NCI-H510A (cell line): ENCODE measurements around the gene KRT222.

Source experiments
- DNase-seq: peaks from one replicate; lab custom pipeline; 2025; lab: John Stamatoyannopoulos, UW

Gene KRT222

DNA sequence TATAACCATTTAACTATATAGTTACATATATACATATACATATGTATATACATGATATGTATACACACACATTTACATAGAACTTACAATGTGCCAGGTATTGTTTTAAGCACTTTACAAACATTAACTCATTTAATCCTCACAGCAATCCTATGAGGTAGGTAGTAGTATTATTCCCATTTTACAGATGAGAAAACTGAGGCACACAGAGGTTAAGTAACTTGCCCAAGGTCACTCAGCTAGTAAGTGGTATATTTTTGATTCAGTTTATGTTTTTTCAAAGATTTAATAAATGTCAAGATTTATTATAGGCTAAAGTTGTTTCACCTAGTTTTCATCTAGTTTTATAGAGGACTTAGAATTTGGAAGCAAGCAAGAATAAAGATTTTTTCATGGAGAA, 6.6 kb downstream of the KRT222 start:
- no peak for DNase-seq

GRCh38 chr17:40651939-40652338, 13.0 kb downstream of the KRT222 start:
- no peak for DNase-seq

DNA sequence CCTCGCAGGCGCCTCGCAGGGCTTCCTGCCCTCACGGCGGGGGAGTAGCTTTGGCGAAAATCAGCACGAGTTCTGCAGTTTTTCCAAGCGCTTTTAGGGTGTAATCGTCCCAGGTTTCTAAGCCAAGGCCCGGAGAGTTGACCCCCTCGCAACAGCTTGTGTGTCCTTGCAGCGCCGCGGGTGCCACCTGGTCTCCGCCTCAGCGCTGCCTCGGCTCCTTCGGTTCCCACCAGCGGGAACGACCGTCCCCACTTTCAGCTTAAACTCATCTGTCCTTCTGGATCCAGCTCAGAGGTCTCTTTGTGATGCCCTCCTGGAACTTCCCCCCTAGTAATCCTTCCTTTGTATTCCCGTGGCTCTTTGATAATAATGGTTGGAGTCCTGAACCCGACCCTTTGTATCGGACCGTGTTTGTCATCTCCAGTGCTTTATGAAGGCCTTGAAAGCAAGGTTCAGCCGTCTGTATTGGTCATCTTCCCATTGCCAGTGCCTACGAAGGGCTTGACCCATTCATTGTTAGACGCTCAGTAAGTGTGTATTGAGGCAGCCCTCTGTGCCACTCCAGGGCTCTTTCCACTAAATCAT, 16.5 kb downstream of the KRT222 start:
- peak; percentile 41 for DNase-seq

- DNase-seq: peak; percentile 64
Observed at GRCh38 chr17:40647624-40648383, 17.2 kb downstream of the KRT222 start, which contains the start of gene SMARCE1. TSS of gene SMARCE1 (minus strand) at chr17:40647818. CDS start at chr17:40645802, 2,016 bp downstream.

GRCh38 chr17:40646791-40647623, 18.0 kb downstream of the KRT222 start:
- no peak for DNase-seq

- no peak for DNase-seq
Observed at GRCh38 chr17:40645943-40646342, 19.0 kb downstream of the KRT222 start.

DNA sequence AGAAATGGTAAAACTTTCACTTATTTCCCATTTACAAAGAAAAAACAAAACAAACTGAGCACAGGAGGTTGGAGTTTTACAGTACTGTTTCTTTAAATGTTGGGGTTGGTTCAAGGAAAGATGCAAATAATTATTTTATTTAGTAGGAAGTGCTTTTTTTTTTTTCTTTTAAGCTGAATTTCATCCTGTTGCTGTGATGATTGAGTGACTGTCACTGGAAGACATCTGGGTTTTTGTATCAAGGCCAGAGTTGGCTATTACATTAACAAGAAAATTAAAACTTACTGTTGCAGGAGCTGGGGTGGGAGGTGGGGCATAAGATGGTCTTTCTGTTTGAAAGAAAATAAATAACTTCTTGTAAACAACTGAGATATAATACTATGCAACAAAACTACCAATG, 19.7 kb downstream of the KRT222 start:
- no peak for DNase-seq

DNA sequence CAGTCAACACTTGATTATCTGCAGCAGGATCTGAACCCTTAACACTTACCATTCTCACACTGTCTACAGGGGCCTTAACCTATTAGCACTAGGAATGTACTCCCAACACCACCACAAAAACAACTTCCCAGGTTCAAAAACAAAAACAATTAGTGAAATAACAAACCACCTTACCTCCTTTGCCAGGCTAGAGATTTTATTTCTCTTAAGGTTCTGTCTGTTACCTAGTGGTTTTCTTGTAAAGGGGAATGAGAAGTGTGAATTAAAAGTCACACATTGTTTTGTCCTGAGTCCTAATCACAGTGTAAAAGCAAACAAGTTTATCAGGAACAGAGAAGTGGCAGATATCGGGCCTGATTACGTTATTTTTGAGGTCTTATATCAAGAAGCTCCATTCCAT, 27.0 kb downstream of the KRT222 start:
- DNase-seq: no peak

DNA sequence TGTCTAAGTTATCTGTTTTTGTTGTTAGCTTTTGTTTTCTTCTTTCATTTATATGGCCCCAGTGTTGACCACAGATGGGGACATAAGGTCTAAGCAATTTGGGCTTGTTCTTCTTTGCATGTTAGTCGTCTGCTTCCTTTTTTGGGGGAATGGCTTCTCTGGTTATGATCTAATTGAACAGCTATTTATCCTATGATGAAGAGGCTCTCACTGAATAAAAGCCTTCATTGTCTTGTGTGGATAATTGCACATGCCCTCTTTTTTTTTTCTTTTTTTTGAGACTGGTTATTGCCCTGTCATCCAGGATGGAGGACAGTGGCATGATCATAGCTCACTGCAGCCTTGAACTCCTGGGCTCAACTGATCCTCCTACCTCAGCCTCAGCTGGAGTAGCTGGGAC, 31.1 kb downstream of the KRT222 start:
- no peak for DNase-seq

DNA sequence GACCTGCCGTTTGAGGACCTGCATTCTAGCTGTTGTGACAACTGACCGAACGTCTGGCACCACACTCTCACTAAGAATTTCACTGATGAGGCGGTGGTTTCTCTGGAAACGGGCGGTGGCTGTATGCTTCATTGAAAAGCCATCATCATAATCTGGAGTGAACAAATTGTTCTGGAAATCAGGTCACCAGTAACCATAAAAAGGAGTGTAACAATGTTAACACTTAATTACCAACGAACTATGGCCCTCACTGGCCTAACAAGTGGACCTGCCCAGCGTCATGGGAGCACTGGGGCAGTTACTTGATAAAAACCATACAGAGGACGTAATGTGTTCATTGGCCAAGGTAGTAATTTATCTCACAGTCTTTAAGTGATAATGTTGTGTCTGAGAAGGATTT, 32.8 kb downstream of the KRT222 start:
- DNase-seq: no peak

GRCh38 chr17:40629842-40630241, 35.1 kb downstream of the KRT222 start:
- DNase-seq: no peak

- DNase-seq: no peak
Observed at GRCh38 chr17:40625311-40625710, 39.7 kb downstream of the KRT222 start.

- DNase-seq: no peak
Observed at GRCh38 chr17:40623419-40624210, 41.4 kb downstream of the KRT222 start.

DNA sequence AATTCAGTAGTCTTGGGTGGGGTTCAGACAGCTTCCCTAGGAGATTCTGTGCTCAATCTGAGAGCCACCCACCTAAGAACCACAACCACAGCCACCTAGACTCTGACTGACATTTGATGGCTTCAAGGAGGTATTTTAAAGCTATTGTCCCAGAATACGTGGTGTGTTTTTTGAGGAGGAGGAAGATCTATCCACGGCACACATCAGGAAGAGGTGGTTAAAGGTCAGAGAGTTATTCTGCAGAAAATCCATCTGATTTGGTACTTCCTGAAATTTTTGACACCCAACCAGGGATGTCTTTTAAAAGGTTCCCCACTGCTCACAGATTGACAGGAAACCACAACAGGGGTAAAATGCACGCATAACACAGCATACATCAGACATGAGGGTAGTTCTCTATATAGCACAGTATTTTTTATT, 42.5 kb downstream of the KRT222 start:
- no peak for DNase-seq

DNA sequence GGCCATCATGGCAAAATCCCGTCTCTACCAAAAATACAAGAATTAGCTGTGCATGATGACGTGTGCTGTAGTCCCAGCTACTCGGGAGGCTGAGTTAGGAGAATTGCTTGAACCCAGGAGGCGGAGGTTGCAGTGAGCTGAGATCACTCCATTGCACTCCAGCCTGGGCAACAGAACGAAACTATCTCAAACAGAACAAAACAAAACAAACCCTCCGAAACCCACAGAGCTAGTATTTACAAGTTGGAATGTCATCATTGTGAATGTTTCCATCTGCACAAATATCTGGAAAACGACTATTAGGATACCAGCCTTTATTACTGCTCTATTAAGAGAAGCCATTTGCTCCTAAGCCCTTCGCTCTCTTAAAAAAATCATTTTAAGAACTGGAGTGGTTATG, 43.4 kb downstream of the KRT222 start:
- DNase-seq: no peak

DNA sequence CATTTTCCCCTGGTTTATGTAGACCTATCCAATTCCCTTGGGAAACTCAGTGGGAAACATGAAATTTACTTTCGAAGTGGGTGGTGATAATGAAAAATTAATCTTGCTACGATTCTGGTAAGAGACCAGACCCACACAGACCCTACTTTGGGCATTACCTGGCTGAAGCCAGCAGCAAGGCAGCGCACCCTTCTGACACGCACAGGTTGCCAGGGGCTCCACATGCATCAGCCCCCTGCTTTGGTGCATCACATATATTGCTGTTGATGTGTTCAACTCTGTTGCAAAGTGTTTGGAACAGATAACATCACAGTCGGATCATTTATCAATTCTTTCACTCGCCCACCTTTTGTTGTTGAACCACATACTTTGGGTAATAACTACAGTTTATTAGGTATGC, 44.0 kb downstream of the KRT222 start:
- no peak for DNase-seq

DNA sequence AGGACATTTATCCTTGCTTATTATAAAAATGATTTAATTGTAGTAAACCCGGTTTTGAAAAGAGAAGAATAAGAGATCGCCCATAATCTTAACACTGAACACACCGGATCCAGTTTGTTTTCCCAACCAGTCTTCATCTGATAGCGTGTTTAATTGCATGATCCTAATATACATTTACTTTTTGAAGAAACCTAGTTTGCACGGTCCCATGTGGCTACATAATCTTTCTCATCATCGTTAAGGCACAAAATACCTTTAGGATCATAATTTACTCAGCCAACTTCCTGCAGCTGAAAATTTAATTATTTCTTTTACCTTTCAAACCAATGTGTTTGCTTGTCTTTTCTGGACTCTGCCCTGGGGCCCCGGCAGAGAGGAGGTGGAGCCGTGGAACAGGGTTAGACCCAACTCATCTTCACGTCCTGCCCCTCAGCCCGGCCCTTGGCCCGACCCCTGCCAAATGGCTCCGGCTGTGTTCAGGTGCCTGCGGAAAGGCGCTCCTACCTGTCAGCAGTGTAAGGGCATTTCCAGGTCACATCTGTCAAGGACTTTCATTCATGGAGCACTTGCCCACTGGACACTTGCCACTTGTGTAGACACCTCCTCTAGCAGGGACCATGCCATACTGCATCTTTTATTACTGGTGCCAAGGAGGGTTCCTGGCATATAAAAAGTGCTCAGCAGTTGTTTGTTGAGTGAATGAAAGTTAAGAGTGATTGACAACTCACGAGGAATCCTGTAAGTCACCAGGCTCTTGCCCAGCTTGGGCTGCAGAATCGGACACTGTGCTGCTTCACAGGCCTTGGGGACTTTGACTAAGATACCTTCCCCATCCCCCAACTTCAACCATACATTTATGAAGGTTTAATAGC, 46.0 kb downstream of the KRT222 start:
- DNase-seq: no peak

DNA sequence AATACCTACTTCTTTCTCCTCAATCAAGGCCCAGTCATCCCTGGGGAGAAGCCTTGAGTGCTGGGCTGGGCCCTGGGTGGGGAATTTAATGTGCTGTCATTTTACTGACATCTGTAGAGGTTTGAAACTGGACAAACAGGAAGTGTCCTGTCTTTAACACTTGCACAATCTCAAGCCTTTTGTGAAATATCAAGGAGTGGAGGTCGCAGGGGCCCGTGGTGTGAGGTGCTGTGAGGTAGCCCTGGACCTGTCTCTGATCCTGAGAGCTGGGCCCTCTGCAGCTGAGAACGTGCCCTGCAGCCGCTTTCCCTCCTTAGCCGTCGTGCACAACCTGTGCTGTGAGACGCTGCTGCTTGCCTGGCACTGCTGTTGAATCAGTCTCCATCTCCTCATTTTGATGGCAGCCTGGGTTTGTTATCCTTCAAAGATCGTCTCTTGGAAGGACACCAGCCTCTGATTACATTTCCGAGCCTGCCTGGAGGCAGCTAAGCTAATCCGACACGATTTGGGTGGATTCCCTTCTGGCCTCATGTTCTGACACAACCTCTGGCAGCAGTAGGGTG, 47.2 kb downstream of the KRT222 start:
- no peak for DNase-seq

DNA sequence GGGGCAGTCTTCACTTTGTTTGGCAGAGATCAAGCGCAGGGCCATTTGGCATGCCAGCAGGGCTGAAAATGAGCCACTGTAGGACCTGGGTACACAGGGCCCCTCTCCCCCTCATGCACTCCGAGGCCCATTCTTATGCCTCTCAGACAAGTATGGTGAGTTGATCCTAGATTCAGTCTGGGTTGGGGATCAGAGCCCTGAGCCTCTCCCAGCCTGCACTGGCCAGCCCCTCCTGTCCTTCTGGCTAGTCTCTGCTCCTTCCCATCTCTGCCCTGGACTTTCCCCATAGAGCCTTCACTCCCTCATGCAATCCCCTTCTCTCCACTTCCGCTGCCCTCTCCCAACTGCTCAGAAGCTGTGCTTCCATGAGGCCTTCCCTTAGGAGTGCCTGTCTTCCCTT, 48.4 kb downstream of the KRT222 start:
- no peak for DNase-seq

DNA sequence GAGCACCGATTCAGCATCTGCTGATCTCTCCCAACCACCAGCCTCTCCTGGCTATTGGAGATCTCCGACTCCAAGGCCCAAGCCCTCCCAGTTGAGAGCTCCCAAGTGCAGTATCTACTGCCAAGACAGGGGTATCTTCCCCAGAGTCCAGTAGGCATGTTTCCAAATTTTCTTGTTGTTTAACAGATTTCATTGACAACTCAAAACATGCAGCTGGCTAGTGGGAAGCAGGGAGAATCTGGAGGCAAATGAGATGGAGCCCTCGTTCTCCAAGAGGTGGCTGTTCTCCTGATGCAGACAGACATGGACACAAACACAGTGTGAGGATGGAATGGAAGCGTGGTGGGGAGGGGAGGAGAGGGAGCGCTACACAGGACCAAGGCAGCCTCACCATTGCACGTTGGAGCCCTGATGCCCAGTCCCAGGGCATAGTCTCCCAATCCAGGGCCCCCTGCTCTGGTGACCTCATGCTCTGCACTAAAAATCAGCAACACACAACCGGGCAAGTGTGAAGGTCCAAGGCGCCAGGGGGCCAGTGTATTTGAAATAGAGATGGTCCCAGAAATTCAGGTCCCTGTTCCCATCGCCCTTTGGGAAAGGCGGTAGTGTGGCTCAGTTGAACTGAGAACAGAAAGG, 49.0 kb downstream of the KRT222 start:
- DNase-seq: no peak
